Activated naive CD8-positive, alpha-beta T cell treated with anti-CD3 and anti-CD28 coated beads for 36 hours (primary cell): Measurements from ENCODE around the gene DKC1. TPM values are rescaled to one million over a fixed set of nuclear protein-coding genes. Genes with fewer than 3 reads are reported as not detected.
A peak's percentile ranks its signal among the peaks of the same experiment; 100 is the strongest.

Experiments used
- DNase-seq: peaks from one replicate; pipeline ENCODE4 v3.0.0; 2021
- H3K27ac Mint-ChIP-seq: one replicate; pipeline ENCODE4 v1.8.0; 2022; ENCODE audit warnings: mild to moderate bottlenecking, moderate library complexity, mixed read lengths
- H3K27me3 Mint-ChIP-seq: one replicate; pipeline ENCODE4 v1.8.0; 2022; ENCODE audit warnings: mild to moderate bottlenecking, mixed read lengths
- H3K36me3 Mint-ChIP-seq: one replicate; pipeline ENCODE4 v1.8.0; 2021; ENCODE audit warnings: mild to moderate bottlenecking, mixed read lengths
- H3K4me1 Mint-ChIP-seq: one replicate; pipeline ENCODE4 v1.8.0; 2021; ENCODE audit warnings: mixed read lengths
- H3K4me3 Mint-ChIP-seq: one replicate; pipeline ENCODE4 v1.8.0; 2022; ENCODE audit warnings: mild to moderate bottlenecking, moderate library complexity, mixed read lengths
- H3K9me3 Mint-ChIP-seq: one replicate; pipeline ENCODE4 v1.8.0; 2022; ENCODE audit warnings: mixed read lengths
- total RNA-seq, 2 experiments: library from RNA; stranded (reverse); gene quantifications; one replicate each; pipeline ENCODE4 v1.2.3, GENCODE V29; 2021

Gene DKC1
- total RNA-seq, 2 experiments from 2014 or later, result 181 to 190 TPM

- H3K4me3 Mint-ChIP-seq, result peak overlapping the region; percentile 70
- no peaks in the 10 kb centered on the region for H3K9me3 Mint-ChIP-seq
- no peaks in the 10 kb centered on the region for H3K36me3 Mint-ChIP-seq
- DNase-seq, result no peak
- peak overlapping the region; percentile 42 for H3K27ac Mint-ChIP-seq
- H3K4me1 Mint-ChIP-seq, result peaks cover 7% of the 10 kb centered on the region
- no peaks in the 10 kb centered on the region for H3K27me3 Mint-ChIP-seq
Measured at GRCh38 chrX:154751203-154751668, 11.4 kb upstream of the DKC1 start.

GRCh38 chrX:154751669-154752271 lies 10.9 kb upstream of the DKC1 start:
- H3K4me3 Mint-ChIP-seq, result peak overlapping the region; percentile 70
- H3K4me1 Mint-ChIP-seq, result peaks cover 7% of the 10 kb centered on the region
- H3K27me3 Mint-ChIP-seq, result no peaks in the 10 kb centered on the region
- H3K36me3 Mint-ChIP-seq, result no peaks in the 10 kb centered on the region
- H3K27ac Mint-ChIP-seq, result no peak overlapping the region
- H3K9me3 Mint-ChIP-seq, result no peaks in the 10 kb centered on the region
- no peak for DNase-seq

GRCh38 chrX:154758696-154759095 lies 4.0 kb upstream of the DKC1 start:
- Mint-ChIP-seq H3K4me1 (peaks cover 17% of the 10 kb centered on the region), H3K4me3 (no peak overlapping the region), H3K9me3 (no peaks in the 10 kb centered on the region), H3K36me3 (peaks cover 7% of the 10 kb centered on the region), H3K27me3 (no peaks in the 10 kb centered on the region), H3K27ac (no peak overlapping the region)
- DNase-seq, result no peak

- peaks cover 26% of the 10 kb centered on the region for H3K36me3 Mint-ChIP-seq
- peak overlapping the region; percentile 95 for H3K27ac Mint-ChIP-seq
- H3K9me3 Mint-ChIP-seq, result no peaks in the 10 kb centered on the region
- H3K4me3 Mint-ChIP-seq, result peak overlapping the region; percentile 88
- no peaks in the 10 kb centered on the region for H3K27me3 Mint-ChIP-seq
- no peak for DNase-seq
- H3K4me1 Mint-ChIP-seq, result peaks cover 27% of the 10 kb centered on the region
Measured at GRCh38 chrX:154761977-154762536, 607 bp upstream of the DKC1 start.

- Mint-ChIP-seq H3K27ac (peak overlapping the region; percentile 7), H3K4me3 (no peak overlapping the region), H3K27me3 (no peaks in the 10 kb centered on the region), H3K9me3 (no peaks in the 10 kb centered on the region), H3K4me1 (peaks cover 21% of the 10 kb centered on the region), H3K36me3 (peaks cover 38% of the 10 kb centered on the region)
- DNase-seq, result no peak
Measured at GRCh38 chrX:154774622-154775021, 12.0 kb downstream of the DKC1 start.

- no peak for DNase-seq
- Mint-ChIP-seq H3K4me1 (peaks cover 19% of the 10 kb centered on the region), H3K9me3 (no peaks in the 10 kb centered on the region), H3K27me3 (no peaks in the 10 kb centered on the region), H3K4me3 (no peak overlapping the region), H3K27ac (peak overlapping the region; percentile 62), H3K36me3 (peaks cover 37% of the 10 kb centered on the region)
Measured at GRCh38 chrX:154775419-154776349, 13.0 kb downstream of the DKC1 start.

- H3K4me1 Mint-ChIP-seq, result peaks cover 14% of the 10 kb centered on the region
- no peak for DNase-seq
- no peak overlapping the region for H3K4me3 Mint-ChIP-seq
- H3K27ac Mint-ChIP-seq, result peak overlapping the region; percentile 34
- H3K9me3 Mint-ChIP-seq, result no peaks in the 10 kb centered on the region
- no peaks in the 10 kb centered on the region for H3K27me3 Mint-ChIP-seq
- H3K36me3 Mint-ChIP-seq, result peaks cover 30% of the 10 kb centered on the region
Measured at GRCh38 chrX:154776753-154777152, 14.1 kb downstream of the DKC1 start.

GRCh38 chrX:154779261-154779660 lies 16.6 kb downstream of the DKC1 start:
- H3K36me3 Mint-ChIP-seq, result peaks cover 18% of the 10 kb centered on the region
- H3K27me3 Mint-ChIP-seq, result no peaks in the 10 kb centered on the region
- H3K9me3 Mint-ChIP-seq, result no peaks in the 10 kb centered on the region
- H3K4me1 Mint-ChIP-seq, result peaks cover 20% of the 10 kb centered on the region
- no peak overlapping the region for H3K4me3 Mint-ChIP-seq
- peak overlapping the region; percentile 20 for H3K27ac Mint-ChIP-seq
- no peak for DNase-seq

GRCh38 chrX:154780968-154781367 lies 18.3 kb downstream of the DKC1 start:
- Mint-ChIP-seq H3K27ac (no peak overlapping the region), H3K9me3 (no peaks in the 10 kb centered on the region), H3K4me3 (no peak overlapping the region), H3K4me1 (peaks cover 17% of the 10 kb centered on the region), H3K36me3 (peaks cover 17% of the 10 kb centered on the region), H3K27me3 (no peaks in the 10 kb centered on the region)
- no peak for DNase-seq

GRCh38 chrX:154784149-154784995 lies 21.7 kb downstream of the DKC1 start:
- DNase-seq, result no peak
- Mint-ChIP-seq H3K4me1 (peaks cover 15% of the 10 kb centered on the region), H3K9me3 (no peaks in the 10 kb centered on the region), H3K4me3 (peak overlapping the region; percentile 53), H3K27ac (no peak overlapping the region), H3K27me3 (no peaks in the 10 kb centered on the region), H3K36me3 (peaks cover 7% of the 10 kb centered on the region)

- Mint-ChIP-seq H3K9me3 (no peaks in the 10 kb centered on the region), H3K36me3 (peaks cover 7% of the 10 kb centered on the region), H3K27me3 (no peaks in the 10 kb centered on the region), H3K4me1 (peaks cover 15% of the 10 kb centered on the region), H3K4me3 (no peak overlapping the region), H3K27ac (no peak overlapping the region)
- no peak for DNase-seq
Measured at GRCh38 chrX:154785716-154786115, 23.1 kb downstream of the DKC1 start.

GRCh38 chrX:154791467-154791866 lies 28.8 kb downstream of the DKC1 start:
- H3K27ac Mint-ChIP-seq, result no peak overlapping the region
- no peaks in the 10 kb centered on the region for H3K9me3 Mint-ChIP-seq
- DNase-seq, result no peak
- peaks cover 7% of the 10 kb centered on the region for H3K4me1 Mint-ChIP-seq
- no peaks in the 10 kb centered on the region for H3K27me3 Mint-ChIP-seq
- no peak overlapping the region for H3K4me3 Mint-ChIP-seq
- peaks cover 2% of the 10 kb centered on the region for H3K36me3 Mint-ChIP-seq

GRCh38 chrX:154791939-154792338 lies 29.3 kb downstream of the DKC1 start:
- no peaks in the 10 kb centered on the region for H3K9me3 Mint-ChIP-seq
- peaks cover 2% of the 10 kb centered on the region for H3K36me3 Mint-ChIP-seq
- no peaks in the 10 kb centered on the region for H3K27me3 Mint-ChIP-seq
- H3K4me1 Mint-ChIP-seq, result peaks cover 10% of the 10 kb centered on the region
- no peak overlapping the region for H3K27ac Mint-ChIP-seq
- peak; percentile 17 for DNase-seq
- no peak overlapping the region for H3K4me3 Mint-ChIP-seq

- Mint-ChIP-seq H3K4me3 (no peak overlapping the region), H3K36me3 (peaks cover 2% of the 10 kb centered on the region), H3K27ac (no peak overlapping the region), H3K9me3 (no peaks in the 10 kb centered on the region), H3K4me1 (peaks cover 12% of the 10 kb centered on the region), H3K27me3 (no peaks in the 10 kb centered on the region)
- DNase-seq, result no peak
Measured at GRCh38 chrX:154793084-154793795, 30.6 kb downstream of the DKC1 start.
